Uterus (tissue), 4 donors: ENCODE results near the gene CHST11. TPM values are rescaled to one million over a fixed set of nuclear protein-coding genes. Genes with fewer than 3 reads are reported as not detected.

Source experiments
- DNase-seq, 2 donors: peaks; one replicate each; pipeline ENCODE4 v3.0.0-alpha.2; 2019 to 2020
- H3K27ac ChIP-seq, 2 donors: fragments of 200-600 bp; sonication (generic); 1 replicate in 1 of 2; 2 replicates in 1 of 2; pipeline ENCODE4 v1.5.1; 2016 to 2018
- H3K27me3 ChIP-seq, 2 donors: fragments of 200-600 bp; sonication (generic); one replicate each; pipeline ENCODE4 v1.5.1; 2018 to 2019; ENCODE audit warnings: control low read depth in 1 of 2
- H3K36me3 ChIP-seq, 2 donors: fragments of 200-600 bp; sonication (generic); one replicate each; pipeline ENCODE4 v1.5.1; 2019; ENCODE audit warnings: control low read depth in 1 of 2
- H3K4me1 ChIP-seq, 2 donors: fragments of 200-600 bp; sonication (generic); one replicate each; pipeline ENCODE4 v1.5.1; 2018 to 2019; ENCODE audit warnings: control low read depth in 1 of 2
- H3K4me3 ChIP-seq, 2 donors: fragments of 200-600 bp; sonication (generic); 1 replicate in 1 of 2; 2 replicates in 1 of 2; pipeline ENCODE4 v1.5.1; 2018 to 2019; ENCODE audit warnings: mild to moderate bottlenecking in 1 of 2
- H3K9me3 ChIP-seq, 2 donors: fragments of 200-600 bp; sonication (generic); one replicate each; pipeline ENCODE4 v1.5.1; 2019; ENCODE audit warnings: control low read depth in 1 of 2
- CTCF ChIP-seq, 4 experiments: fragments of 200-600 bp in 2 of 4; fragments of 450-650 bp in 2 of 4; sonication (generic) in 2 of 4; IDR thresholded peaks; one replicate each; pipeline ENCODE4 v1.5.1; 2016 to 2019; ENCODE audit warnings: antibody characterized with exemption in 4 of 4, mild to moderate bottlenecking in 2 of 4, moderate library complexity in 1 of 4
- POLR2A ChIP-seq, 2 donors: fragments of 450-650 bp; IDR thresholded peaks; one replicate each; pipeline ENCODE4 v1.6.1; 2016; ENCODE audit warnings: antibody characterized with exemption in 2 of 2, mild to moderate bottlenecking in 1 of 2, moderate library complexity in 1 of 2
- intact Hi-C: fragments of 100-400 bp; cut with DNase I; formaldehyde crosslinking; loops from one replicate; pipeline ENCODE4 v1.15.1; 2023; ENCODE audit warnings: low total_unique reads
- total RNA-seq, 4 donors: library from RNA; depleted of rRNA in 3 of 4; stranded (reverse); fragments of >200 nt in 3 of 4; gene quantifications; one replicate each; pipeline versions ENCODE4 v1.1.0 to v1.2.4, GENCODE V29; 2014 to 2023
- donor health status: DM: yes; HTN: yes; CAD: no.

CHST11 gene
- total RNA-seq, 4 donors from 2014 or later: 21.0 to 82.1 (median 58.7) TPM

DNA sequence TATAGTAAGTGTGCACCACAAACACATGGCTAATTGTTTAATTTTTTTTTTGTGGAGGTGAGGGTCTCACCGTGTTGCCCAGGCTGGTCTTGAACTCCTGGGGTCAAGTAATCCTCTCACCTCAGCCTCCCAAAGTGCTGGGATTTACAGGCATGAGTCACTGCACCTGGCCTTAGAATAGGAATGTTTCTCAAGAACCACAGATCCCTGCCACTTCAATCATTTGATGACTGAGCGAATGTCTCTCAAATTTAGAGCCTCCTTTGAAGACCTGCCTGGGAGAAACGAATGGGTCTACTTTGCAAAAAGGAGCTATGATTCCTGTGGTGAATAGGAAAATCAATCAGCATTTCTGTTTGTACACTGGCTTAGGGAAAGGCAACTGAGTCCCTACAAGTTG is 33.5 kb upstream of the CHST11 start:
- intact Hi-C loops: no loop called here
- H3K9me3 ChIP-seq: no peaks in the 10 kb centered on the region
- H3K4me3 ChIP-seq: no peak overlapping the region
- TF ChIP-seq CTCF (IDR thresholded peaks at IDR 0.05) (no peak), POLR2A (IDR thresholded peaks at IDR 0.05) (no peak)
- H3K27ac ChIP-seq: no peak overlapping the region
- no peaks in the 10 kb centered on the region for H3K4me1 ChIP-seq
- no peak for DNase-seq
- H3K36me3 ChIP-seq: no peaks in the 10 kb centered on the region
- no peaks in the 10 kb centered on the region for H3K27me3 ChIP-seq

DNA sequence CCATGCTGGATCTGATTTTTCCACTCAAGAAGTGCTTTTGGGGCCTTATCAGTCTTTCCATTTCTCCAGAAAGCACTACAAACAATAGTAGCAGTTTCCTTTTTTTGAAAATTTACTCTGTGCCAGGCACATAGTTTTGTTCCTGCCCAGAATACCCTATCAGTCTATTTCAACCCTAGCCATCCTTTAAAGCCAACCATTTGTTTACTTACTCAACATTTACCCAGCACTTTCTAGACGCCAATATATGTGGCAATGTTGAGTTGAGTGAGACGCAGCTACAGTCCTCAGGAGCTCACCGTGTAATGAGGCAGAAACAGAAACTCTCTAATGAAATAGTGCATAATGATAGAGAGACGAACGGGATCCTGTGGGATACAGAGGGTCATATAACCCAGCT is 32.9 kb upstream of the CHST11 start:
- no peak overlapping the region for H3K4me3 ChIP-seq
- no peak overlapping the region for H3K27ac ChIP-seq
- H3K27me3 ChIP-seq: no peaks in the 10 kb centered on the region
- H3K4me1 ChIP-seq: no peaks in the 10 kb centered on the region
- no peak for TF ChIP-seq POLR2A (IDR thresholded peaks at IDR 0.05)
- TF ChIP-seq CTCF (IDR thresholded peaks at IDR 0.05): no peak
- DNase-seq: no peak
- intact Hi-C loops: no loop called here
- H3K36me3 ChIP-seq: no peaks in the 10 kb centered on the region
- H3K9me3 ChIP-seq: no peaks in the 10 kb centered on the region

- DNase-seq: no peak
- TF ChIP-seq CTCF (IDR thresholded peaks at IDR 0.05) (no peak), POLR2A (IDR thresholded peaks at IDR 0.05) (no peak)
- no peak overlapping the region for H3K4me3 ChIP-seq
- H3K36me3 ChIP-seq: no peaks in the 10 kb centered on the region
- H3K4me1 ChIP-seq: no peaks in the 10 kb centered on the region
- H3K27me3 ChIP-seq: no peaks in the 10 kb centered on the region
- intact Hi-C loops: no loop called here
- H3K27ac ChIP-seq: no peak overlapping the region
- no peaks in the 10 kb centered on the region for H3K9me3 ChIP-seq
These were observed 31.8 kb upstream of the CHST11 start for GRCh38 chr12:104424955-104425354.

DNA sequence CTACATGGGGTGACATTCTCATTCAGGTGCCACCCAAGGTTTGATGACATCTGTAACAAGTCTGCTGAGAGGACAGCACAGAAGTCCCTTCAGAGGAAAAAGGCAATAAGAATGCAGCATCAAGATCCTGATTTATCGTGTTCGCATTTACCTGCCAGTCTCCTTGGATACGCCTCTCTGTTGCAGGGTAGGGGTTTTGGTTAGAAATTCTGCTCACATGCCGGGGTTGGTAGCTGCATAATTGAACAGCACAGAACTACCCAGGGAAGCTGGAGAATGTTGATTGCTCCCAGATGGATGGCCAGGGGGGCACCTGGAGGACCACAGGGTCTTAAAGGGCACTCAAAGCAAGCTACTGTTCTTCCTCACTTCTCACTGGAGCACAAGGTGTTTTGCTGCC is 31.1 kb upstream of the CHST11 start:
- no peak for DNase-seq
- Histone ChIP-seq H3K27me3 (no peaks in the 10 kb centered on the region), H3K9me3 (no peaks in the 10 kb centered on the region), H3K4me3 (no peak overlapping the region), H3K27ac (no peak overlapping the region), H3K4me1 (no peaks in the 10 kb centered on the region), H3K36me3 (no peaks in the 10 kb centered on the region)
- intact Hi-C loops: no loop called here
- TF ChIP-seq CTCF (IDR thresholded peaks at IDR 0.05): no peak
- no peak for TF ChIP-seq POLR2A (IDR thresholded peaks at IDR 0.05)

GRCh38 chr12:104426926-104427546 is 29.7 kb upstream of the CHST11 start:
- H3K4me1 ChIP-seq: no peaks in the 10 kb centered on the region
- DNase-seq: no peak
- no peak overlapping the region for H3K27ac ChIP-seq
- intact Hi-C loops: no loop called here
- H3K9me3 ChIP-seq: no peaks in the 10 kb centered on the region
- TF ChIP-seq CTCF (IDR thresholded peaks at IDR 0.05) (no peak), POLR2A (IDR thresholded peaks at IDR 0.05) (no peak)
- H3K36me3 ChIP-seq: no peaks in the 10 kb centered on the region
- no peaks in the 10 kb centered on the region for H3K27me3 ChIP-seq
- no peak overlapping the region for H3K4me3 ChIP-seq
